Effector CD4-positive, alpha-beta T cell (primary cell): Measurements from ENCODE around the gene RHBDF2.

Source experiments
- DNase-seq: peaks from one replicate; pipeline ENCODE4 v3.0.0-alpha.2; 2020
- total RNA-seq: gene quantifications from one replicate; lab custom pipeline; 2026; lab: John Stamatoyannopoulos, UW

RHBDF2 gene
- 17.4 reads per million, percentile 44 among the genes with 10 or more reads in this experiment for total RNA-seq

DNA sequence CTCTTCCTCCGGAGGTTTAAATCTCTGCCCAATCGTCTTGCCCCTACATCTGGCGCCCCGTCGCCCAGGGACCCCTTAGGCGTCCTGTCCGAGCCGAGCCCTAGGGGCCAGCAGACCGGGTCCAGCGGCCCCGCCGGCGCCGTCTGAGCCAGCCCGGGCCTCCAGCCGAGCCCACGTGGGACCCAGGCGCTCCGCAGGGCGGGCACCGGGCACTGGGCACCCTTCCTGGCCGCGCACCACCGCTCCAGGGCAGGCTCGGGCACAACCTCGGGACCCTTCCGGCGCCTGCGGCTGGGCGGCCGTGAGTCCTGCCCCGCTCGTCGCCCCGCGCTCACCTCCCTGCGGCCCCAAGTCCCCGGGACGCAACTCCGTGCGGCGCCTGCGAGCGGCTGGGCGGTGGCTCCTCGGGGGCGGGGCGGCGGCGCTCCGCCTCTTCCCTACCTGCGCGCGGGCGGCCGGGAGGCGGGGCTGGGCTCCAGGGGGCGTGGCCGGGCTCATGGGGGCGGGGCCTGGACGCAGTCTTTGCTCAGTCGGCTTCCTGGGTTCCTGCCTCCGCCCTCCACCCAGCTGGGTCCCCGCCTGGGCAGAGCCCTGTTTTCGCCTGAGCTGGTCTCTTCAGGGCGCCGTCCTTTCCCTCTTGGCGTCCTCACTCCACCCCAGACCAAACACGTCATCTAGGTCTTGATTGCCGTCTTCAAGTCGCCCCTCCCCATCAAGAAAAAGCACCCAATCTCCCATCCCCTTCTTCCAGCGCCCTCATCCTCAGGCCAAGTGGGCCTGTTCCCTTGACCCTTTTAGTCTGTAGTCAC, at the start of gene RHBDF2:
Gene RHBDF2, minus strand, starts transcription at position 406 of the 809 bp plus-strand sequence. CDS start 19,899 bp downstream, outside the sequence.
- DNase-seq: peak; percentile 92

DNA sequence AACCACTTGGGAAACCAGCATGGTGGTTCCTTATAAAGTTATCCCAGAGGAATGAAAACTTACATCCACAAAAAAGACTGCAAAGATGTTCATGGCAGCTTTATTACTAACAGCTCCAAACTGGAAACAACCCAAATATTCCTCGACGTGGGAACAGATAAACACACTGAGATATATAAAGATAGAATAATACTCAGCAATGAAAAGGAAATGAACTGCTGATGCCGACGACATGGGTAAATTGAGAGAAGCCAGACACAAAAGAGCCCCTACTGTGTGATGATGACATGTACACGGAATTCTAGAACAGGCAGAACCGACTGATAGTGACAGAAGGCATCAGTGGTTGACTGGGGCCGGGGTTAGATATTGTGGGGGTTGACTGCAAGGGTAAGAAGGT, 48.3 kb upstream of the RHBDF2 start:
- no peak for DNase-seq

DNA sequence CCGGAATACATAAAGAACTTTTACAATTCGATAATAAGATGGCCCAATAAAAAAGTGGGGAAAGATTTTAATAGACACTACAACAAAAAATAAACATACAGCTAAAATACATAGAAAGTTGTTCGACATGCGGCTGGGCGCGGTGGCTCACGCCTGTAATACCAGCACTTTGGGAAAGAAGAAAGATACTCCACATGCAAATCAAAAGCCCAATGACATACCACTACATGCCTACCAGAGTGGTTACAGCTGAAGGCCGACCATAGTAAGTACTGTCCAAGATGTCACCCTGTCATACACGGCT, 47.9 kb upstream of the RHBDF2 start:
- no peak for DNase-seq

DNA sequence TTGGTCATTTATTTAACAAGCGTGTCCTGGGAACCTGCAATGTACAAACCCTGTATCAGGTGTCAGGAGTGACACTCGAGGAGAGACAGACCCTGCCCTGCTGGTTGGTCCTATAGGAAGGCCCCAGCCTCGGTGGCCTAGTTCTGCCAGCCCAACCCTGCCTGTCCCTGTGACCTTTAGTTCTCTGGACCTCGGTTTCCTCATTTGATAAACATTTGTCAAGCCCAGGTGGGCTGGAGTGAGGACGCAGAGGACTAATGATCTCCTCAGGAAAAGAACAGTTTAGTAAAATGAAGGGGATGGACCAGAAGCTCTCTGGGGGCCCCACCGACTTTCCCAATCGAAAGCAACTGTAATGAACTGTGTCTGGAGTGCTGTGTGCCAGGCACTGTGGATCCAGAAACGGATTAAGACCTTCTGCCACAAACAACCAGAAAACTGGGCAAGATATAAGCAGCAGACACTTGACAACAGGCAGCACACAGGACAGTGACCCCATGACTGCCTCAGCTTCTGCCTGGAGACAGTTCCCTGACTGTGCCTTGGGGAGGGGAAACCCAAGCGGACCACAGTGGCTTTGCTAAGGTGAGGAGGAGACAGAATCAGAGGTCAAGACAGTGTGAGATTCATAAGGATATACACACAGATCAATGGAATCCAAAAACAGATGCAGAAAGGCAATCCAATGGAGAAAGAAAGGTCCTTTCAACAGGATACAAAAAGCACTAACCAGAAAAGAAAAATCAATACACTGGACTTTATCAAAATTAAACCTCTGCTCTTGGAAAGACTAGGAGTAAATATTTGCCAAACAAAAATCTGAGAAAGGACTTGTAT, 47.4 kb upstream of the RHBDF2 start:
- no peak for DNase-seq

DNA sequence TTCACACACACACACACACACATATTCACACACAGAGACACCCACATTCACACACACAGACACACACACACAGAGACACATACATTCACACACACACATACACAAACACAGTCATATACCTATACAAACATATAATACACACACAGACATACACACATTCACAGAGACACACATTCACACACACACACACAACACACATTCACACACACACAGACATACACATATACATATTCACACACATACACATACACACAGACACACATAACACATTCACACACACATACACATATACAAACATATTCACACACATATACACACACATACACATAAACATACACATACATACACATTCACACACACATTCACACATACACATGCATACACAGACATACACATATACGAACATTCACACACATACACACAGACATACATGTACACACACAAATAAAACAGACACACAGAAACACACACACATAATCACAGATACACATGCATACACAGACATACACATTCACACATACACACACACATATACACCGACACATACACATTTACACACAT, 46.5 kb upstream of the RHBDF2 start:
- no peak for DNase-seq

DNA sequence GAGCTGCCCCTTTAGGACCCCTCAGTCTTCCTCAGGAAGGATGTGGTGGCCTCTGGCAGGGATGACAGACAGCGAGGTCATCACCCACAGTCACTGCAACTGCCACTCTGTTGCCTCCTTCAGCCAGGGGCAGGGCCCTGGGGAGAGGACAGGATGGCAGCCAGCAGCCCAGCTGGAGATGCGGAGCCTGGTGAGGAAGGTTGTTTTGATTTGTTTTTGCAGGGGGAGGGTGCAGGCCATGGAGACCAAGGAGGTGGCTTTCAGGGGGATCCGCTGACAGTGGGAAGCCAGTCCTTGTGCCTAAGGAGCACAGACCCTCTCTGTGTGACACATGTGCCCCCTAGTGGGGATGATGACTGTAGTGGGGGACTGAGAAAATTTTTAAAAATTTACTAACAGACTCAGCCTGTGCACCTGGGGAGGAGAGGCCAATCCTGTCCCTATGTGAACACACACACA, 46.0 kb upstream of the RHBDF2 start:
- peak; percentile 52 for DNase-seq

DNA sequence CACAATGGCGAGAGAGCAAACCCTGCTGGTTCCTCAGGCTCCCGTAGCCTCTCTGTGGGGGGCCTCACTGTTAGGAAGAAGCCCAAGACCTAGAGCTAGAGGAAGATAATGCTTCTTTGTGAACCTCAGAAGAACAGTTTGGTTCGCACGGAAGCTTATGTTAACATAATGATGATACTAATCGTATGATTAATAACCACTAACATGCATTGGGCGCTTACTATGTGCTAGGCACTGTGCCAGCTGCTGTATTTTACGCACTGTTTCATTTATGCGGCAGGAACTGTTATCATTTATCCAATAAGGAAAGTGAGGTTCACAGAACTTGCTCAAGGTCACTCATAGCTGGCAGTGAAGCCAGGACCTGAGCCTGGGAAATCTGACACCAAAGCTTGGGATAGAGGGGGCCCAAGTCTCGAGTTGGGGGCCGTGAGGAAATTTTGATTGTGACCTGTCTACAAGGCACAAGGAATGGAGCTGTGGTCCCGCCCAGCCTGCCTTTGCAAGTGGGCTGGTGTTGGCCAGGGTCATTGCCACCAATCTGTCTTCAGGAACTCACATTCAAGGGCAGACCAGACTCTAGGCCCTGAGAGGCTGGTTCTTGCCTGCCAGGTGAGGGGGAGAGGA, 45.4 kb upstream of the RHBDF2 start:
- no peak for DNase-seq

DNA sequence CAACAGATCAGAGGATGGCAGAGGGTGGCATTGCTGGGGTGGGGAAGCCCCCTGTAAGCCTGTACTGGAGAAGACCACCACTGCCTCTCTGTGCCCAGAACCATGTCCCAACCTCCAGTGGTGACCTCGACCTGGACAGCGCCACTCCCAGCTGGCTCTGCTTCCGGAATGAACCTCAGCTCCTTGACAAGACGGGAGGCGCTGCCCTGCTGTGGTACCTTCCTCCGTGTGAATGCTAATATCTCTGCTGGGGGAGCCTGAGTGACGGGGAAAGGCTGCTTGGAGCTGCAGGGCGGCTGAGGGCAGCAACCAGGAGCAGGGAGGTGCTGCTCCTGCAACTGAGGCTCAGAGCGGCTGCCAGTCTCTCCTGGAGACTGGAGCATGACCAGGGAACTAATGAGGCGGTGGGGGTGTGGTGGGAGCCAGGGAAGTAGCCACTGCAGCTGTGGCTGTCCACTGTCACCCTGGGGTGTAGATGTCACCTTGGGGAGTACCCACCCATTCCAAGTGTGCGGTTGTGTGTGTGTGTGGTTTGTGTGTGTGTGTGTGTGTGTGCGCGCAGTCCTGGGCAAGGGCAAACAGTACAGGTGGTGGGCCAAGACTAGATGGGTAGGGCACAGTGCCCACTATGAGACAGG, 44.8 kb upstream of the RHBDF2 start:
- DNase-seq: no peak

DNA sequence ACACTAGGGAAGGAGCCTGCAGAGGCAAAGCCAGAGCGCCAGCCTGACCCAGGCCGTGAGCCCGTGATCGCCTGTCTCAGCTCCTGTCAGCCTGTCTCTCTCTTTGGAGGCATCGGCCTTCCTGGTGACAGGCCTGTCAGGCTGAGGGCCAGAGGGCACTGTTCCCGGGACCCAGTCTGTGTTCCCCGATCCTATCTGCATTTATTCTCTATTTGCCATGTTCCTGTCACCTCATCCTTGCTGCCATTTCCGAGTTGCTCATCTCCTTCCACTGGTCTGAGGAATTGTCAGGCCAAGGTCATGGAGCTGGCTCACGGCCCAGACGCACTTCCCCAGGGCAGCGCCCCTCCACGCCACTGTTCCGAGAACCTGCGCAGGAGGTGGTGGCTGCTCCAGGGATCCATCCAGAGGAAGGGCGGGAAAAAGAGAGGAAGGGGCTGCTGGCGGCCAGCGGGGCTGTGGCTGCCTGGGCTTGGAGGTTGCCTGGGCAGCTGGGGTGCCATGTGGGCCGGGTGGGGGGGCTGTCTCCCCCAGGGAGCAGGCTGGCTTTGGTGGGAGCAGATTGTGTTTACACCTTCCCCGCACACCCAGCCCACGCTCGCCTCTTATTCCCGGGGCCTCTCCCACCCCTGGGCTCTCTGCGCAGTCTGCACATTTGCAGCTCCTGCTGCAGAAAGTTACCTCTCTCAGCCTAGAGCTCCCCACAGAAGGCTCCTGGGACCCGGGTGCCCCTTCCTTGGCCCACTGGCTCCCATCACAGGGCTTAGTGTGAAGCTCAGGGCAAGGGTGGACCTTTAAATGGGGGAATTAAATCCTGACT, 43.5 kb upstream of the RHBDF2 start:
- DNase-seq: no peak

DNA sequence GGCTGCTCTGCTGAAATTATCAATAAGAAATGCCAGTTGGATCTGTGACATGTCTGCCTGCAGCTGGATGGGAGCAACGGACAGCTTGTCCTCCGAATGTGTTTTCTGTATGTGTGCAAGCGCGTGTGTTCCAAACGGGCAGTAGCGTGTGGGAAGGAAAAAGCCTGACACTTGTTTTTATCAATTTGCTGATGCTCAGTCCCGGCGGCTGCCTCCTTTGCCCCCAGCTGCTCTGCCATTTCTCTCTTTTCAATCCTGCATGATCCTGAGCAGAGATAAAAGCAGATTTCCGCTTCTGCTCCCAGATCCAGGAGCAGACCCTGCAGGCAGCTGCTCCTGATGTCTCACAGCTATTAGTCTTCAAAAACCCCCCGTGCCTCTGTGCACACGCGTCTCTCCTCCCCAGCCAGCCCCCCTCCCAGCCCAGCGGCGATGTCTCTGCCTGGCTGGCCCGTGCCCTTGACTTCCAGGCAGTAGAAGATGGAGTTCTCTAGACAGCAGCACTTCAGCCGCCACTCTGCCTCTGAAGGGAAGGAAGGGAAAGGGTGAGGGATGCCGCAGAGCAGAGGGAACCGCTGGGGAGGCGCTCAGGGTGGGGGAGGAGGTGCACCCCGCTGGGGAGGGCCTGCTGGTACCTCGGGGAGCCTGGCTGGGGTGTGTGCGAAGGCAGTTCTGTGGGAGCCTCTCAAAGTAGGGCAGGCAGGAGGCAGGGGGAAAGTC, 42.8 kb upstream of the RHBDF2 start:
- DNase-seq: no peak

DNA sequence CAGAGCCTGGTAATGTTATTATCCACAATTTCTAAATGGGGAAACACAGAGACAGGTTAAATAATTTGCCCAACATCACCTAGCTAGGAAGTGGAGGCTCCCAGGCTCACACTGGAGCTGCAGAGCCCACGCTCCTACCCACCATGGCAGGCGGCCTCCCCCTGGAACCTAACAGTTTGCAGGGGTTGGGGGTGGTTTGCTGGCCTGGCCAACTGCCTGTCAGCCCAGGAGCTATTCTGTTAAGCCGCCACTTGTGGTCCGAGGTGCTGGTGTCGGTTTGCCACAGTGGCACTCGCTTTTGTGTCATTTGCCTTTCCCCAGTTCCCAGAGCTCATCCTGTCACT, 42.2 kb upstream of the RHBDF2 start:
- DNase-seq: no peak

DNA sequence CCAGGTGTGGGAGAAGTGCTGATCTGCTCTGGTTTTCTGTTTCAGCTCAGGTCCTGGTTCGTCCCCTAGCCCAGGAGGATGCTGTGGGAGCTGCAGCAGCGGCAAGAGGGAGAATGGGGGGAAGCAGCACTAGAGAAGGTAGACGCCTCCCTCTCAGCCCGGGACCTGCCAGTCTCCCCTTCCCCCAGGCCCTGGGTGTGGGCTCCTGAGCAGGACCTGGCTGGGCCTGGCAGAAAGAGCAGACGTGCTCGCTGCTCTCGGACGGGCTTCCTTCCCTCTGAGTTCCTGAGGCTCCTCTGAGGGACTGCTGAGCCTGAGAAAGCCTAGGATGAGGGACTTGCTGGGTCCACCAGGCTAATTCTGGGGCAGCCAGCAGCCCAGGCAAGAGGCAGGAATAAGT, 41.8 kb upstream of the RHBDF2 start:
- DNase-seq: no peak

DNA sequence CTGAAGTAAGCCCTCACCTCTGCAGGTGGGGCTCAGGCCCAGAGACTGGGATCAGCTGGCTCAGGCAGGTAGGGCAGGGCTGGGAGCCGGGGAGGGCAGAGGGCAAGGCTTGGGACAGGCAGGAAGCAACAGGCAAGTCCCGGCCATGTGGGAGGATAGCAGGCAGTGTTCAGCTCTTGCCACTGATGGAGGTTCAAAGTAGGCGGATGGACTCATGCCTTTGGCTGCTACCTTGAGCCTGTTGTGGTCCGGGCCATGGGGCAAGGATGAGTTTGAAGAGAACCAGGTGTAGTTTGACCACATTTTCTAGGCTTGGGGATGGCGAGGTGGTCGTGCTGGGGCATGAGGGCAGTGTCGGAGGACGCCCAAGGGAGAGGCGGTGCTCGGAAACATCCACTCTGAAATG, 41.3 kb upstream of the RHBDF2 start:
- no peak for DNase-seq

DNA sequence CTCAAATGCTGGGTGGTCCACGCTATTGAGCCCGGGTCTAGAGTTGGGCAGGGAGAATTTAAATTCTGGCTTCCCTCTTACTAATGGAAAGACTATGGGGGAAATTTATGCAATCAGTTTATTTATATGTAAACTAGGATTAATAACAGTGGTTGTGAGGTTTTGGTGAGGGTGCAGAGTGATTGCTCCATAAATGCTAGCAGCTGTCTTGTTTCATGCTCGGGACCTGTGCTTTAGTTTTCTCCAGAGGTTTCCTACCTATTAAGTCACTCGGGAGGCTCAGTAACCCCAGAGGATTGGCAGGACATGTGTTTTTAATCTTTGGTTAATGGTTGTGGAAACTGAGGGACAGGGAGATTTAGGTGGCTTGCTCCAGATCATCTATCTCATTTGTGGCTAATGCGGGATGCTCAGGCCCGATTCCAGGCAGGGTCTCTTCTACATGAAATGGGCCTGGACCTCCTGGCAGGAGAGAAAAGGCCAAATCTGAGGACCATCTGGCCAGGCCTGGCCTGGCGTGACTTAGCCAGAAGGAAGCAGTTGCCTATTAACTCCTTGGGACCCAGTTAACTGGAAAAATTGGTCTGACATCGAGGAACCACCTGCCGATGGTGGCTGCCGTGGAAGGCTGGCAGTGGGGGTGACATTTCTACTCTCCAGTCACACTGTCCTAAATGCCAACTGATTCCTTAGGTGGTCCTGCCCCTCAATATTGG, 40.7 kb upstream of the RHBDF2 start:
- DNase-seq: no peak

DNA sequence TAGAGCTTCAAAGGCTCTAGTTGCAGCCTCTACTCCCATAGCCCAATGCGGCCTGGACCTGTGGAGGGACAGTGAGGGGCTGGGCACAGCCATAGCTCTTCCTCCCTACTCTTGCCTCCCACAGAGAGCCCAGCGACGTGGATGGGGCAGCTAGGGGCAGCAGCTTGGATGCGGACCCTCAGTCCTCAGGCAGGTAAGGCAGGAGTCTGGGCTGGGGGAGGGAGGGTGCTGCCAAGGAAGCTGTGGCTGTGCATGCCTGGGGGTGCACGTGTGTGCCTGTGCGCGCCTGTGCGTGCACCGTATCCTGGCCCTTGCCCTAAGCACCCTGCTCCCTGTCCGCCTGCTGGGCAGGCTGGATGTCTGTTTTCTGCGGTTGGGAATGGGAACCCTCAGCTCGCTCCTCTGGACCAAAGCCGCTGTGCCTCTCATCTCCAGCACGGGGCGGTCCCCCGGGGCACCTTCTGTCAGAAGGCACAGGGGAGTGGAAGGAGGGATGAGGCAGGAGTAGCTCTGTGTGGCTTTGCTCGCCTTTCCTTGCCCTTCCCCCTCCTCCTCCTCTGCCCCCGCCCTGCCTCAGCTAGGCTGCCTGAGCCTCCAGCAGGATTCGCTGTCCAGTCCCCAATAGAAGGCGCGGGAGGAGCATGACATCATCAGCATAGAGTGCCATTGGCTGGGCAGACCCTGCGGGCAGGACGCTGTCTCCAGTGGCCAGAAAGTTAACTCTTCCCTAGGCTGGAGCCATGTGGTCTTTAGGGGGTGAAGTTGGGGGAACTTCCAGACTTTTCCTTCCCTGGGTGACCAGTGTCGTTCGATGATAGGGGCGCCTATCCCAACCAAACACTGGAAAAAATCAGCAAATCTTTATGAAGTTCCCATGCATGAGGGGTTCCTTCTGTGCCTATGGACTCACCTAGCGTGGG, 39.4 kb upstream of the RHBDF2 start:
- DNase-seq: no peak

DNA sequence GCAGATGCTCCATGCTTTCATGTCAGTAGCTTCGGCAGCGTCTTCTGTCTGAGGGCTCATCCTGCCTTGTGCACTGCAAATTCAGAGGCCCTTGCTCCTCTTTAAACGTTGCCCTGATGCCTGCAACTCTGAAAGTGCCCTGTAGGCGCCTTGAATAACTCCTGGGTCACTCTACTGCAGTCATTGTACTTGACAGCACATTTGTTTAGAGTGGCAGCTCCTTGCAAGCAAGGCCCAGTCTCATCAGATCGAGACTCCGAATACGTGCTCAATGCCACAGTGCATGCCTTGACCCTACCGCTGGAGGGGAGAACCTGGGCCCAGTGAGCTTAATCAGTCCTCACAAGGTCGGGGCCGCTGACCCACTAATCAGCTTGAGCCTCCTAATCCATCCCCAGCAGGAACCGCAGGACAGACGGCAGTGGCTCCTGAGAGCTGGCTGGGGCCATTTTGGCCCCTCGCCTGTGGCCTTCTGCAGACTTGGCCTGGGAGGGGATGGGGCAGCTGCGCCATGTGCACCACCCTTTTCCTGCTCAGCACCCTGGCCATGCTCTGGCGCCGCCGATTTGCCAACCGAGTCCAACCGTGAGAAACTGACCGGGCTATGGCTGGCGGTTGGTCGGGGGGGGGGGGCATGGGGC, 38.5 kb upstream of the RHBDF2 start, which contains the start of gene PRCD:
Gene PRCD, plus strand, starts transcription at position 414 of the 641 bp plus-strand sequence. Its CDS starts 98 bp downstream, at position 512.
- DNase-seq: no peak

DNA sequence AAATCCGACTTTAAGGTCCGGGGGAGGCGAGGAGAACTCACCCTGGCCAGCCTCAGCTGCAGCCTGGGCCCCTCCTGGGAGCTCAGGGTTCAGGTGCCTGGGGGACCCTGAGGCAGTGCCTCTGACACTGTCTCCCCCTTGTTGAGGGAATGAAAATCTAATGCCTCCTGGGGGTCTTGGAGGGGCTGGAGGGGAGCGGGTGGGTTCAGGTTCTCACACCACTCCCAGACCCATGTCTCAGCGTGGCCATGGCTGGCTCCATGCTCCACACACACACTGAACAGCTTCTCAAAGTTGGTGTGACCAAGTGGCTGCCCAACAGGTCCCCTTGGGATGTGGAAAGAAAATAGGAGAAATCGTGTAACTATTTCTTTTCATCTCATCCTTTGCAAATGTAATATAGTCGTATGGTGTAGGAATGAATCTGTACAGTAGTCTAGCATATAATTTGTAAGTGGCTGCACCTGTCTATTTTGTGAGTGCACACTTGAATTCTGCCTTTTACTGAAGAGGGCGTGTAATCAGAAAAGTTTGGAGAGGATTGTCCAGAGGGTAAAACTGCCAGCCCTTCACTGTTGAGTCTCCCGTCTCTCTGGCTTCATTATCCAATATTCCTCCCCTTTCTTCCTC, 37.8 kb upstream of the RHBDF2 start:
- no peak for DNase-seq

DNA sequence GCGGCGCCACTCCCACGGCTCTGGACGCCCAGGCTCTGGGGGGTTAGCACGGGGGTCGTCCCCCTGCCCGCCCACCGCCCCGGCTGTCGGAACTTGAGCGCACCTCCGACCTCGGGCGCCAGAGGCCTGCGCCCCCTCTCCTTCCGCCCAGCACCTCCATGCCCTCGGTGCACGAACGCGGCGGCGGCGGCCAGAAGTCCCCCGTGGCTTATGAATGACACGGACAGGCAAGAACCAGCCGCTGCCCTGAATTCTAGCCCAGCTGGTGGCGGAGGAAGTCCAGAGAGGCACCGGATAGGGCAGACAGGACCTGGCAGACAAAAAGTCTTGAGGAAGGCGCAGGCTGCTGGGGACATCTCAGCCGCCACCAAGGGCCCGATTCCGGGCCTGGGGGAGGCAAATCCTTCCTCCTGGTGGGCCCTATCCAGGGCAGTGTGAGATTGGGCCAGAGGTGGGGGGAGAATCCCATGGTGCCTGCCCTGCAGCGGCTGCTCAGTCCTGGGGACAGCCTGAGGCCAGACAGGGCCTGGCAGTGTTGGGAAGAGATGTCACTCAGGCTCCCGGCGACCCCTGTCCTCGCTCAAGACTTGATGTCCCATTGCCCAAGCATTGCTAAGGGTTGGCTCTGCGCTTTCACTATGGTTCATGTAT, 37.2 kb upstream of the RHBDF2 start:
- no peak for DNase-seq
